ENCODE measurements around the gene PDP2.
A peak's percentile ranks its signal among the peaks of the same experiment; 100 is the strongest.

Gene PDP2

DNA sequence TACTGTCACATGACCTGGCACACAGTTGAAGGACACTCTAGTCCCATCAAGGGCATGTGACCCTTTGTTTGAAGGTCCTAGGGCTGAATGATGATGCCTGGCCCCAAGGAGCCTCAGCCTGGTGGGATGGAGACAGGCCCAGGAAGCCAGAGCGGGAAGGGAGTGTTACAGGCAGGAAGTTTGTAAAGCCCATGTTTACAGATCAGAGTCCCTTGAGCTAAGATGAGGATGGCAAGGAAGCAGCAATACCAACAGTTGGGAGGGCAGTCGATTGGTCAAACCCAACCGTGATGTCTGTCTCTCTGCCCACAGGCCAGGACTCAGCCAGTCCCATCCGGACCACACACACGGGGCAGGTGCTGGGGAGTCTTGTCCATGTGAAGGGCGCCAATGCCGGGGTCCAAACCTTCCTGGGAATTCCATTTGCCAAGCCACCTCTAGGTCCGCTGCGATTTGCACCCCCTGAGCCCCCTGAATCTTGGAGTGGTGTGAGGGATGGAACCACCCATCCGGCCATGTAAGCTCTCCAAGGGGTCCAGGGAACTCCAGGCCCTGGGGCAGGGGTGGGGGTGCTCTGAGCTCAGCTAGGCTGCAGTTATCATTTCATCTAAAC is 57.5 kb downstream of the PDP2 start:
- Histone ChIP-seq H3K9me3 (replicated peaks in 1 of 11) (no peaks in the 10 kb centered on the region), H3K4me3 (no peak overlapping the region), H3K36me3 (peaks cover 50 to 75% (median 62%) of the 10 kb centered on the region in 11 experiments)

DNA sequence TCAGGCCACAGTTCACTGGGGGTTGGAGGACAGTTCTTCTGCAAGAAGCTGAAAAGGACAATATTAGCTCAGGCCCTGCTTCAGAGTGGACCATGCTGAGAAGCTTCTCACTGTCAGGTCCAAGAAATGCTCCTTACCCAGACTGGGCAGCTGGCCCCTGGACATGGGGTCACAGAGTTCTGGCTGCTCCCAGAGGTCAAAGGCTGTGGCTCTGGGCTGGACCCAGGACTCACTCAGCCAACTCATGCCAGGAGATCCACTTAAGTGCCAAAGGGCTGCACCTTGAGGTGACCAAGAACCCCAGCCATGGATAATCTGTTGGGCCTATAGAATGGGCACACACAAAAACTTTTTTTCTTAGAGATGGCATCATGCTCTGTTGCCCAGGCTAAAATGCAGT is 59.1 kb downstream of the PDP2 start:
- no peak overlapping the region for H3K4me2 ChIP-seq
- peaks cover 63 to 84% (median 75%) of the 10 kb centered on the region in 11 experiments for H3K36me3 ChIP-seq
- H3K27me3 ChIP-seq: no peaks in the 10 kb centered on the region
- no peak overlapping the region for H3K4me3 ChIP-seq
- H3K27ac ChIP-seq: no peak overlapping the region
- H4K20me1 ChIP-seq: peaks cover 26 to 92% (median 56%) of the 10 kb centered on the region in 11 experiments; a peak in 20 of 22 replicates
- H3K9ac ChIP-seq: no peak overlapping the region
- no peak for TF ChIP-seq Cebpa-rat (IDR thresholded peaks at IDR 0.05)
- peaks cover 24 to 32% (median 30%) of the 10 kb centered on the region in 10 experiments for H3K4me1 ChIP-seq
- no peaks in the 10 kb centered on the region for H3K9me3 ChIP-seq (replicated peaks in 1 of 11)

More for the DNA sequence above, 57.5 kb downstream of the PDP2 start:
- H3K27me3 ChIP-seq: no peaks in the 10 kb centered on the region
- H3K4me1 ChIP-seq: peaks cover 34 to 42% (median 39%) of the 10 kb centered on the region in 10 experiments
- H3K9ac ChIP-seq: no peak overlapping the region
- peaks cover 34 to 77% (median 59%) of the 10 kb centered on the region in 11 experiments; a peak in 20 of 22 replicates for H4K20me1 ChIP-seq
- no peak overlapping the region for H3K27ac ChIP-seq
- TF ChIP-seq Cebpa-rat (IDR thresholded peaks at IDR 0.05): no peak
- H3K4me2 ChIP-seq: peak overlapping the region in 7 of 11 experiments; percentile 16 to 100 (median 99); a peak in 8 of 22 replicates

DNA sequence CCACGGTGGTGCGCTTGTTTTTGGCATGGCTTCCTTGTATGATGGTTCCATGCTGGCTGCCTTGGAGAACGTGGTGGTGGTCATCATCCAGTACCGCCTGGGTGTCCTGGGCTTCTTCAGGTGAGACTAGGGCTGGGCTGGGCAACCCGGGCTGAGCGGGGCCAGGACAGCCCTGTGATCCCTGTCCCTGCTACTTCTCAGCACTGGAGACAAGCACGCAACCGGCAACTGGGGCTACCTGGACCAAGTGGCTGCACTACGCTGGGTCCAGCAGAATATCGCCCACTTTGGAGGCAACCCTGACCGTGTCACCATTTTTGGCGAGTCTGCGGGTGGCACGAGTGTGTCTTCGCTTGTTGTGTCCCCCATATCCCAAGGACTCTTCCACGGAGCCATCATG is 59.9 kb downstream of the PDP2 start:
- H3K27ac ChIP-seq: no peak overlapping the region
- H3K4me1 ChIP-seq: peaks cover 22 to 29% (median 28%) of the 10 kb centered on the region in 10 experiments
- H3K9ac ChIP-seq: no peak overlapping the region
- H3K4me2 ChIP-seq: no peak overlapping the region
- no peak overlapping the region for H3K4me3 ChIP-seq
- peaks cover 63 to 84% (median 75%) of the 10 kb centered on the region in 11 experiments for H3K36me3 ChIP-seq
- H3K9me3 ChIP-seq (replicated peaks in 1 of 11): no peaks in the 10 kb centered on the region
- peaks cover 26 to 91% (median 55%) of the 10 kb centered on the region in 11 experiments; a peak in 20 of 22 replicates for H4K20me1 ChIP-seq
- H3K27me3 ChIP-seq: no peaks in the 10 kb centered on the region
- TF ChIP-seq Cebpa-rat (IDR thresholded peaks at IDR 0.05): no peak

All from BLaER1 treated with 17β-estradiol and CSF1 and Interleukin-3, amounts not matched to agents 10 nM and 100 nM (cell line).